PC-9 (cell line): ENCODE results near the gene PPBP.

Source experiments
- EZH2 ChIP-seq: fragments of 200-600 bp; sonication (generic); IDR thresholded peaks from 2 replicates; pipeline ENCODE4 v1.8.0; 2017; ENCODE audit warnings: antibody characterized with exemption, low read depth
- TF ChIP-seq, protein P1 (sequence below): fragments of 200-600 bp; sonication (generic); conservative IDR thresholded peaks from 2 replicates; pipeline ENCODE4 v1.6.1; 2017; ENCODE audit warnings: mixed run types, antibody characterized with exemption, mild to moderate bottlenecking, moderate library complexity

DNA sequence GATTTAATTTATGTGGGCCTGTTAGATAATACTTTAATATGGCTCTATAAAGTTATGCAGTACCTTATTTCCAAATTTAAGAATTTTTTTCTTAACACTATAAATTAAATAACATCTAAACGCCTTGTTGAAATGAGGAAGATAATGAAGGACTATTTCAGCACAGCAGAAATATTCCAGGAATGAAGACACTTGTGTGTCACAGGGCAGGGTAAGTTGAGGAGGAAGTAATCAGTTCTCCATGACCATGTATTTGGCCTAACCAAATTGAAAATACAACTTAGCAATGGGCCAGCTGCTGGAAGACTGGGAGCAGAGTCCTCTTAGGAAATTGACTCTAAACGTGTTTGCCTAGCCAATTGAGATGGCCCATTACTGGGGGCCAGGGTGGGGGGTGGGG is 33.6 kb upstream of the PPBP start:
- TF ChIP-seq, protein P1, sequence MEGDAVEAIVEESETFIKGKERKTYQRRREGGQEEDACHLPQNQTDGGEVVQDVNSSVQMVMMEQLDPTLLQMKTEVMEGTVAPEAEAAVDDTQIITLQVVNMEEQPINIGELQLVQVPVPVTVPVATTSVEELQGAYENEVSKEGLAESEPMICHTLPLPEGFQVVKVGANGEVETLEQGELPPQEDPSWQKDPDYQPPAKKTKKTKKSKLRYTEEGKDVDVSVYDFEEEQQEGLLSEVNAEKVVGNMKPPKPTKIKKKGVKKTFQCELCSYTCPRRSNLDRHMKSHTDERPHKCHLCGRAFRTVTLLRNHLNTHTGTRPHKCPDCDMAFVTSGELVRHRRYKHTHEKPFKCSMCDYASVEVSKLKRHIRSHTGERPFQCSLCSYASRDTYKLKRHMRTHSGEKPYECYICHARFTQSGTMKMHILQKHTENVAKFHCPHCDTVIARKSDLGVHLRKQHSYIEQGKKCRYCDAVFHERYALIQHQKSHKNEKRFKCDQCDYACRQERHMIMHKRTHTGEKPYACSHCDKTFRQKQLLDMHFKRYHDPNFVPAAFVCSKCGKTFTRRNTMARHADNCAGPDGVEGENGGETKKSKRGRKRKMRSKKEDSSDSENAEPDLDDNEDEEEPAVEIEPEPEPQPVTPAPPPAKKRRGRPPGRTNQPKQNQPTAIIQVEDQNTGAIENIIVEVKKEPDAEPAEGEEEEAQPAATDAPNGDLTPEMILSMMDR = no peak
- no peak for TF ChIP-seq EZH2
